Measurements from ENCODE around the gene EIF4B.

GRCh38 chr12:52977170-52977569 lies 29.1 kb upstream of the EIF4B start:
- TF ChIP-seq POLR2A (IDR thresholded peaks at IDR 0.05; ENCODE audit: borderline replicate concordance, extremely low read depth, insufficient read depth, insufficient read length) (no peak), CTCF (IDR thresholded peaks at IDR 0.05 in 2 of 3, conservative IDR thresholded peaks at IDR 0.05 in 1 of 3; ENCODE audit: borderline replicate concordance in 1 of 3, insufficient read depth in 1 of 3, low read depth in 2 of 3, low read length in 2 of 3) (no peak), EZH2phosphoT487 (IDR thresholded peaks at IDR 0.05; ENCODE audit: borderline replicate concordance) (no peak), ATF3 (IDR thresholded peaks at IDR 0.05) (no peak), YY1 (IDR thresholded peaks at IDR 0.05; ENCODE audit: extremely low read depth, insufficient replicate concordance, low read depth, low read length) (no peak), POLR2AphosphoS5 (IDR thresholded peaks at IDR 0.05; ENCODE audit: low read depth, low read length) (no peak), ZBTB33 (IDR thresholded peaks at IDR 0.05; ENCODE audit: extremely low read depth, insufficient replicate concordance, low read length) (no peak)

Data from HCT116 (cell line).